H1 (cell line): Measurements from ENCODE around the gene STIMATE. TPM values are rescaled to one million over a fixed set of nuclear protein-coding genes. Genes with fewer than 3 reads are reported as not detected.

Experiments used
- CTCF ChIA-PET: fragments of 300-600 bp; sonication (Branson Sonifier 250); formaldehyde crosslinking; loops from one replicate; lab custom pipeline; 2021; ENCODE audit not compliant: partially characterized antibody; lab: Charles Lee
- POLR2A ChIA-PET: fragments of 300-600 bp; sonication (Branson Sonifier 250); formaldehyde crosslinking; loops from one replicate; lab custom pipeline; 2021; ENCODE audit warnings: inconsistent platforms; ENCODE audit not compliant: partially characterized antibody; lab: Charles Lee
- DNase-seq, 2 experiments: peaks; one replicate each; pipeline versions ENCODE4 v3.0.0 to v3.0.0-alpha.2; 2010 to 2022; ENCODE audit warnings: low spot score in 2 of 2, low read depth in 1 of 2, mixed read lengths in 1 of 2
- FAIRE-seq: peaks from 2 replicates; lab custom pipeline; 2011; peaks lifted over from hg19 to GRCh38; lab: Jason Lieb, UNC
- H2AFZ ChIP-seq: 2 replicates; pipeline ENCODE4 v1.8.1; 2012; ENCODE audit warnings: low read length, inconsistent platforms
- H2AK5ac ChIP-seq: 2 replicates; pipeline ENCODE4 v1.6.1; 2013; ENCODE audit warnings: low read depth, low read length
- H2BK120ac ChIP-seq: replicated peaks from 2 replicates; pipeline ENCODE3; 2013; ENCODE audit warnings: low read depth, low read length, inconsistent platforms
- H2BK12ac ChIP-seq: 2 replicates; pipeline ENCODE4 v1.6.1; 2013; ENCODE audit warnings: low read depth, low read length
- H2BK15ac ChIP-seq: 2 replicates; pipeline ENCODE4 v1.6.1; 2013; ENCODE audit warnings: low read length
- H2BK20ac ChIP-seq: 2 replicates; pipeline ENCODE4 v1.6.1; 2013; ENCODE audit warnings: low read length
- H2BK5ac ChIP-seq: 2 replicates; pipeline ENCODE4 v1.6.1; 2013; ENCODE audit warnings: low read depth, low read length
- H3K14ac ChIP-seq: 2 replicates; pipeline ENCODE4 v1.6.1; 2013; ENCODE audit warnings: inconsistent platforms; ENCODE audit not compliant: insufficient read length
- H3K18ac ChIP-seq: 2 replicates; pipeline ENCODE4 v1.6.1; 2013; ENCODE audit warnings: low read length; ENCODE audit errors: extremely low read depth
- H3K23ac ChIP-seq: 2 replicates; pipeline ENCODE4 v1.6.1; 2013; ENCODE audit warnings: inconsistent platforms; ENCODE audit not compliant: insufficient read length
- H3K23me2 ChIP-seq: 2 replicates; pipeline ENCODE4 v1.6.1; 2013; ENCODE audit warnings: low read depth, low read length
- H3K27ac ChIP-seq: 2 replicates; pipeline ENCODE4 v1.6.1; 2011; ENCODE audit warnings: low read depth, low read length, inconsistent platforms
- H3K27me3 ChIP-seq, 4 experiments: replicated peaks in 1 of 4; 1 replicate in 1 of 4; 2 replicates in 3 of 4; pipeline versions ENCODE4 v1.6.1 to v1.8.1; 2011 to 2013; ENCODE audit warnings: low read length in 3 of 4, mild to moderate bottlenecking in 3 of 4, inconsistent platforms in 2 of 4, mixed read lengths in 2 of 4, moderate library complexity in 1 of 4; ENCODE audit not compliant: control insufficient read depth in 3 of 4, insufficient read depth in 3 of 4; ENCODE audit errors: extremely low read depth in 1 of 4
- H3K36me3 ChIP-seq, 4 experiments: 2 replicates each; pipeline versions ENCODE4 v1.6.1 to v1.8.1; 2011 to 2013; ENCODE audit warnings: mild to moderate bottlenecking in 4 of 4, low read length in 3 of 4, moderate library complexity in 2 of 4, control low read depth in 1 of 4, inconsistent platforms in 1 of 4; ENCODE audit not compliant: insufficient read depth in 4 of 4, control insufficient read depth in 2 of 4
- H3K4ac ChIP-seq: replicated peaks from 2 replicates; pipeline ENCODE3; 2013; ENCODE audit warnings: low read length, low read depth, mixed read lengths, inconsistent platforms; ENCODE audit not compliant: insufficient read length
- H3K4me1 ChIP-seq, 4 experiments: replicated peaks in 1 of 4; 1 replicate in 1 of 4; 2 replicates in 3 of 4; pipeline versions ENCODE4 v1.6.1 to v1.8.1; 2011 to 2013; ENCODE audit warnings: low read length in 3 of 4, inconsistent platforms in 2 of 4, mixed read lengths in 1 of 4; ENCODE audit not compliant: insufficient read depth in 4 of 4, control insufficient read depth in 3 of 4
- H3K4me2 ChIP-seq, 2 experiments: 2 replicates each; pipeline versions ENCODE4 v1.6.1 to v1.8.1; 2011 to 2013; ENCODE audit warnings: low read depth in 2 of 2, low read length in 2 of 2, control low read depth in 1 of 2, inconsistent platforms in 1 of 2, mild to moderate bottlenecking in 1 of 2; ENCODE audit not compliant: insufficient read depth in 1 of 2
- H3K4me3 ChIP-seq, 4 experiments: fragments of 200-600, 300-600 bp in 1 of 4; sonication (generic), shearing (Covaris generic), sonication (Bioruptor Twin) in 1 of 4; 2 replicates each; pipeline versions ENCODE4 v1.5.1 to v1.8.1; 2011 to 2016; ENCODE audit warnings: low read length in 4 of 4, low read depth in 3 of 4, control low read depth in 2 of 4, inconsistent platforms in 2 of 4, mild to moderate bottlenecking in 2 of 4, mixed read lengths in 1 of 4, moderate library complexity in 1 of 4; ENCODE audit not compliant: insufficient read depth in 2 of 4; ENCODE audit errors: extremely low read depth in 1 of 4
- H3K56ac ChIP-seq: replicated peaks from 2 replicates; pipeline ENCODE3; 2013; ENCODE audit warnings: low read depth, mild to moderate bottlenecking, mixed read lengths, low read length, inconsistent platforms; ENCODE audit not compliant: insufficient read length
- H3K79me1 ChIP-seq: 2 replicates; pipeline ENCODE4 v1.6.1; 2013; ENCODE audit warnings: low read depth, low read length, control low read depth
- H3K79me2 ChIP-seq, 2 experiments: 2 replicates each; pipeline versions ENCODE4 v1.6.1 to v1.8.1; 2012 to 2013; ENCODE audit warnings: low read length in 2 of 2, mild to moderate bottlenecking in 2 of 2, inconsistent platforms in 1 of 2; ENCODE audit not compliant: insufficient read depth in 2 of 2, control insufficient read depth in 1 of 2
- H3K9ac ChIP-seq, 4 experiments: replicated peaks in 1 of 4; 1 replicate in 1 of 4; 2 replicates in 3 of 4; pipeline versions ENCODE4 v1.6.1 to v1.8.1; 2011 to 2013; ENCODE audit warnings: low read depth in 3 of 4, low read length in 3 of 4, control low read depth in 2 of 4, mild to moderate bottlenecking in 2 of 4, moderate library complexity in 2 of 4, inconsistent platforms in 1 of 4; ENCODE audit errors: extremely low read depth in 1 of 4
- H3K9me3 ChIP-seq, 2 experiments: 2 replicates each; pipeline versions ENCODE4 v1.6.1 to v1.8.1; 2012 to 2013; ENCODE audit warnings: mild to moderate bottlenecking in 2 of 2, moderate library complexity in 2 of 2, control low read depth in 1 of 2, inconsistent platforms in 1 of 2, low read depth in 1 of 2, low read length in 1 of 2, mixed read lengths in 1 of 2; ENCODE audit not compliant: insufficient read depth in 2 of 2
- H4K20me1 ChIP-seq, 2 experiments: replicated peaks in 1 of 2; 2 replicates each; pipeline versions ENCODE3 to v1.8.1; 2011 to 2013; ENCODE audit warnings: inconsistent platforms in 2 of 2, low read length in 2 of 2, mild to moderate bottlenecking in 1 of 2; ENCODE audit not compliant: insufficient read depth in 2 of 2, control insufficient read depth in 1 of 2
- H4K5ac ChIP-seq: 2 replicates; pipeline ENCODE4 v1.6.1; 2013; ENCODE audit warnings: low read length, low read depth, mixed read lengths, inconsistent platforms; ENCODE audit not compliant: insufficient read length
- H4K8ac ChIP-seq: 2 replicates; pipeline ENCODE4 v1.8.0; 2013; ENCODE audit warnings: mild to moderate bottlenecking, moderate library complexity, low read length, inconsistent platforms; ENCODE audit not compliant: insufficient read depth; ENCODE audit errors: extremely low read depth
- H4K91ac ChIP-seq: replicated peaks from 2 replicates; pipeline ENCODE3; 2013; ENCODE audit warnings: low read length, mixed read lengths, inconsistent platforms; ENCODE audit not compliant: insufficient read length
- BCL11A ChIP-seq, 2 experiments: IDR thresholded peaks; one replicate each; pipeline ENCODE4 v1.6.1; 2011; ENCODE audit warnings: low read depth in 2 of 2, low read length in 2 of 2, mild to moderate bottlenecking in 2 of 2
- GABPA ChIP-seq: IDR thresholded peaks from 2 replicates; pipeline ENCODE4 v1.6.1; 2011; ENCODE audit warnings: mild to moderate bottlenecking, low read length, moderate library complexity, borderline replicate concordance; ENCODE audit not compliant: insufficient read depth
- HDAC2 ChIP-seq, 2 experiments: fragments of 300-600 bp in 1 of 2; sonication (generic) in 1 of 2; IDR thresholded peaks; 2 replicates each; pipeline ENCODE4 v1.6.1; 2011 to 2012; ENCODE audit warnings: low read depth in 2 of 2, low read length in 2 of 2, mild to moderate bottlenecking in 2 of 2, moderate library complexity in 2 of 2, borderline replicate concordance in 1 of 2, inconsistent platforms in 1 of 2
- JUN ChIP-seq: IDR thresholded peaks from 2 replicates; pipeline ENCODE4 v1.6.1; 2011; ENCODE audit warnings: low read depth, mild to moderate bottlenecking, improper control_type of control experiment, low read length
- POLR2A ChIP-seq, 2 experiments: IDR thresholded peaks; 1 replicate in 1 of 2; 2 replicates in 1 of 2; pipeline ENCODE4 v1.6.1; 2011; ENCODE audit warnings: low read depth in 2 of 2, low read length in 2 of 2, mild to moderate bottlenecking in 2 of 2; ENCODE audit errors: control extremely low read depth in 1 of 2
- TAF7 ChIP-seq: optimal IDR thresholded peaks from 2 replicates; pipeline ENCODE3; 2011; ENCODE audit warnings: low read depth, mild to moderate bottlenecking, inconsistent platforms, low read length, moderate library complexity, borderline replicate concordance
- TEAD4 ChIP-seq: IDR thresholded peaks from 2 replicates; pipeline ENCODE4 v1.6.1; 2012; ENCODE audit warnings: low read depth, low read length, inconsistent platforms, mixed read lengths
- WGBS, 2 experiments: shearing (Covaris generic) in 1 of 2; methylation state at CpG; one replicate each; pipeline versions ENCODE4 v1.1.6 to v1.1.7; 2013 to 2015; ENCODE audit warnings: low lambda C conversion rate in 2 of 2, mixed read lengths in 2 of 2, inconsistent platforms in 1 of 2, low coverage in 1 of 2, missing lambda C conversion rate in 1 of 2; ENCODE audit not compliant: insufficient replicate concordance in 2 of 2, insufficient coverage in 1 of 2, insufficient read length in 1 of 2; ENCODE audit errors: extremely low coverage in 1 of 2, missing lambda C conversion rate in 1 of 2; 5-methylcytosine and 5-hydroxymethylcytosine counted together
- polyA plus RNA-seq, 7 experiments: library from polyadenylated mRNA; depleted of rRNA in 3 of 7; stranded (reverse) in 5 of 7; unstranded in 2 of 7; fragments of >200 nt in 5 of 7; fragments of 200-250 nt in 2 of 7; gene quantifications; 1 replicate in 5 of 7; 2 replicates in 1 of 7; 4 replicates in 1 of 7; pipeline versions ENCODE4 v1.2.1 to v1.2.3, GENCODE V29; 2011 to 2013; ENCODE audit warnings: missing spikeins in 2 of 7, mixed read lengths in 2 of 7
- total RNA-seq: library from RNA; stranded (reverse); fragmentation: NEBNext Ultra II Directional; extraction: Animal tissue kit (Norgen Biotek cat#: 25700); gene quantifications from 2 replicates; pipeline ENCODE4 v1.2.1, GENCODE V29; 2021

Gene STIMATE
- total and polyA plus RNA-seq, 2 of the 8 experiments (the other 6 are each of a cell fraction or from before 2014, with no cell fraction given): 17.5 to 22.1 TPM

DNA sequence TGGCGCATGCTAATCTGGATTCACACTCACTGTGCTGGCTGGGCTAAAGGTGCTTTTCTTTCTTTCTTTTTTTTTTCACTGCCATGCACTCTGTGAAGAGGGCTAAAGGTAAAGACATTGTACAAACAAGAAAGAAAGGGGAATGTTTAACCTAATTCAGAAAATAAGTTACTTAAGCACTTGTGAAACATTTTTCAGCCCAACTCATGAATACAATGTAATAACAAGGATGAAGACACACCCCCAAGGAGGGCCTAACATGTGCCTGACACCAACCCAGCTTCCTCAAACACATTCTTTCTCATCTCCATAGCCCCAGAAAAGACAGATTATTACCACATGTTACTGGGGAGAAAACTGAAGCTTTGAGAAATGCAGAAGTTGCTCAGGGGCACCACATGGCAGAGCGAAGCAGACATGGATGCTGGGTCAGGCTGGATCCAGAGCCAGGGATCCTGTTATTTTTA, 5.7 kb downstream of the STIMATE start:
- Histone ChIP-seq H3K23ac (no peak overlapping the region), H2BK120ac (no peak overlapping the region), H3K23me2 (peaks cover 3% of the 10 kb centered on the region), H3K4me1 (peaks cover 0 to 3% (median 1%) of the 10 kb centered on the region in 4 experiments; a peak in 2 of 7 replicates), H3K4me2 (no peak overlapping the region), H3K14ac (no peak overlapping the region), H2AK5ac (no peak overlapping the region), H4K5ac (no peak overlapping the region), H3K9ac (no peak overlapping the region), H3K79me2 (peaks cover 0 to 37% of the 10 kb centered on the region in 2 experiments; a peak in 2 of 4 replicates), H2BK12ac (no peak overlapping the region), H3K18ac (no peak overlapping the region), H3K27me3 (no peaks in the 10 kb centered on the region), H3K56ac (no peak overlapping the region), H3K36me3 (0 out of 8 replicates have a peak, but pooled peaks cover 0 to 2% (median 0%) of the 10 kb centered on the region in 4 experiments), H3K4me3 (no peak overlapping the region), H3K27ac (no peak overlapping the region), H4K8ac (no peak overlapping the region), H2BK5ac (no peak overlapping the region), H3K9me3 (no peaks in the 10 kb centered on the region), H3K79me1 (peaks cover 2% of the 10 kb centered on the region; the same call in 1 of the 2 replicates), H2BK20ac (no peak overlapping the region), H4K91ac (no peak overlapping the region), H2BK15ac (no peak overlapping the region), H3K4ac (no peak overlapping the region), H2AFZ (no peak overlapping the region), H4K20me1 (peaks cover 1 to 9% of the 10 kb centered on the region in 2 experiments)
- 91% methylated on average over 2 of the region's 2 CpGs; no CpG with 5 or more reads in 1 of the 2 experiments for WGBS, 2 experiments
- FAIRE-seq (no peak), DNase-seq (no peak)
- ChIA-PET POLR2A (no interaction called here), CTCF (interaction anchor here (2.3 kb wide), 1 partner anchor 12 kb away, joined by 7 read pairs; no protein-coding TSS in a partner anchor)
- TF ChIP-seq BCL11A (IDR thresholded peaks at IDR 0.05; ENCODE audit: low read depth in 2 of 2, low read length in 2 of 2): no peak
- no peak for TF ChIP-seq TEAD4
- no peak for TF ChIP-seq TAF7
- TF ChIP-seq JUN: no peak
- no peak for TF ChIP-seq POLR2A (IDR thresholded peaks at IDR 0.05; ENCODE audit: control extremely low read depth in 1 of 2, low read depth in 2 of 2, low read length in 2 of 2)
- TF ChIP-seq GABPA: no peak
- no peak for TF ChIP-seq HDAC2 (IDR thresholded peaks at IDR 0.05; ENCODE audit: borderline replicate concordance in 1 of 2, low read depth in 2 of 2, low read length in 2 of 2)
